Inflammatory macrophage (primary cell): ENCODE measurements around the gene CA5A.
"Not testable (repeated sequence)": the region's sequence is repeated elsewhere in the genome, so short reads cannot be mapped to it uniquely, and the experiment has no call there.

Experiments
- DNase-seq, 2 donors: peaks; one replicate each; pipeline ENCODE4 v3.0.0-alpha.2; 2020 to 2022

Gene CA5A

DNA sequence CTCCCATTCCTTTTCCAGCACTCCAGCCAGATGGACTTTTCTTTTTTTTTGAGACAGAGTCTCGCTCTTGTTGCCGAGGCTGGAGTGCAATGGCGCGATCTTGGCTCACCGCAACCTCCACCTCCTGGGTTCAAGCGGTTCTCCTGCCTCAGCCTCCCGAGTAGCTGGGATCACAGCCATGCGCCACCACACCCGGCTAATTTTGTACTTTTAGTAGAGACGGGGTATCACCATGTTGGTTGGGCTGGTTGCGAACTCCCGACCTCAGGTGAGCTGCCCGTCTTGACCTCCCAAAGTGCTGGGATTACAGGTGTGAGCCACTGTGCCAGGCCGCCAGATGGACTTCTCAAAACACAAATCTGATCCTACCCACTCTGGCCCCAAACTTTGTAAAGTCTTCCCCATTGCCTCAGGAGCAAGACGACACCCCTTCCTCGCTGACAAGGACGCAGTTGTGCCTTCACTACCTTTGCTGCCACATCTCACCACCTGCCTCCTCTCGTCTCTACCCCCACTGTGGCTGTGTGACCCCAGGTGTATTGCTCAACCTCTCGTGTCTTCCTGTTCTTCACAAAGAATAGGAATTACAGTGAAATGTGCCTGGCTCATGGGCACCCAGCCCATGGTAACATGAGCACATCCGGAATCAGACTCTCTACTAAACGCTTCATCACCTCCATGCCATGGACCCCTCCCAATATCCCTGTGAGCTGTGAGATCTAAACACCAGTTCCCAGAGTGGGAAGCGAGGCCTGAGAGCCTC lies 11.2 kb upstream of the CA5A start:
- no peak for DNase-seq

DNA sequence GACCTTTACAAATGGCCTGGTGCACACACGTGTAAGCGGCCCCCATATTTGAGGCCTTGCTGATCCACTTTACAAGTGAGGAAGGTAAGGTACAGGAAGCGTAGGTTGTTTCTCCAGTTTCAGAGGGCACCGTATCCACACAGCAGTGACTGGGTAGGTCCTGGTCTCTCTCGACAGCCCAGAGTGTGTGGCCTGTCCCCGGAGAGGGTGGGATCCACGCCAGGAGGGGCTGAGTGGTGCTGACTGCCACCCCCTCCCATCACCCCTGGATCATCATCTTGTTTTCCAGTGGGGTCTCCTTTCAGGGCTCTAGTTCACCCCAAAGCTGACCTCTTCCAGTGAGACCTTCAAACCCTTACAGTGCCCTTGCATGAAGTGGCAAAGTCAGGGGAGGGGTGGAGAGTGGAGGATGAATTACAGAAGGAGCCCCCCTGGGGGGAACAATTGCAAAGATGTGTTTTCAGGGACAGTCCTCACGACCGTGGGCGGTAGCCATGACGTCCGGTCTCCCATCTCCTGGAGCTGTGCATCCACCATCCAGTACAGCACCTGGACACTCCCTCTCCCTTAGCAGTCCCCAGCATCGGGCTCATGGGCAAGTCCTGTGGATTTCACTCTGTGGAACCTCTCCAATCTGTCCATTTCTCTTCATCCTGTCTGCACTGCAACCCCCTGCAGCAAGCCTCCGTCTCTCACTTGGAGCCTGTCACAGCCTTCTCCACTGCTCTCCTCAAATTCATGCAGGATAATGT lies 10.4 kb upstream of the CA5A start:
- DNase-seq: no peak

DNA sequence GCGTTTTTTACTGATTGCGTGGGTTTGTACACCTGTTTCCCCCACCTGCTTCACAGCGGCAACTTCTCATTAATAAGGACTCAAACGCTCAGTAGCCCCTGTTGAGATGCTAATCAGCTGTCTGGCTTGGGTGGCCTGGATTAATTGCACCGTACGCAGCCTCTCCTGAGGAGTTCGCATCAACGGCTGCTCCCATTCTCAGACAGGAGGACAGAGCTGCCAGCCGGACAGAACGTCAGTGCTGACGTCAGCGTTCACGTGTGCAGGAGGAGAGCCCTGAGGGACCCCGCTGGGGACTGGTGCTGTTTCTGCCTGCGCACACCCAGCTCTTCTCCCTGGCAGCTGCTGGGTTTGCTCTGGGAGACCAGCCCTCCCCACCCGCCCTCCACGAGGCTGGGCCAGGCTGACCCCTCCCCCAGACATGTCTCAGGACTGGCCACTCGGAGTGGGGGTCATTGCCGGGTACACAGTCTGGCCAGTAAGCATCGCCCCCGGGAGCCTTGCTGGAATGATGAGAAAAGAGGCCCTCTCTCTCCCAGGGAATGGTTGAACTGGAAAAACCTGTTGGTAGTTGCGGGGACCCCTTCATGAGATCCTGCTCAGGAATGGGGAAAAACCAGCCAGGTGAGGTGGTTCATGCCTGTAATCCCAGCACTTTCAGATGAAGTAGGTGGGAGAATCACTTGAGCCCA lies 9.2 kb upstream of the CA5A start:
- no peak for DNase-seq

DNA sequence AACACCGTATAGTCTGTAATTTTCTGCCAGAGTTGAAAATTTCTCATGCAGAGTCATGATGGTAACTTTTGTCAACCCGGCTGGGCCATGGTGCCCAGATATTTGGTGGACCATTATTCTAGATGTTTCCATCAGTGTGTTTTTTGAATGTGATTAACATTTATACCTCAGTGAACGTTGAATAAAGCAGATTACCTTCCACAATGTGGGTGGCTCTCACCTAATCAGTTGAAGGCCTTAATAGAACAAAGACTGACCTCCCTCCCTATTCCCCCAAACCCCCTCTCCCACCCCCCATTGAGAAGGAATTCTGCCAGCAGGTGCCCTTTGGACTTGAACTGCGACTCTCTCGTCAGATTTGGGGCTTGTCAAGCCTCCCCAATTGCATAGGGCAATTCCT lies 6.4 kb upstream of the CA5A start:
- DNase-seq: no peak

DNA sequence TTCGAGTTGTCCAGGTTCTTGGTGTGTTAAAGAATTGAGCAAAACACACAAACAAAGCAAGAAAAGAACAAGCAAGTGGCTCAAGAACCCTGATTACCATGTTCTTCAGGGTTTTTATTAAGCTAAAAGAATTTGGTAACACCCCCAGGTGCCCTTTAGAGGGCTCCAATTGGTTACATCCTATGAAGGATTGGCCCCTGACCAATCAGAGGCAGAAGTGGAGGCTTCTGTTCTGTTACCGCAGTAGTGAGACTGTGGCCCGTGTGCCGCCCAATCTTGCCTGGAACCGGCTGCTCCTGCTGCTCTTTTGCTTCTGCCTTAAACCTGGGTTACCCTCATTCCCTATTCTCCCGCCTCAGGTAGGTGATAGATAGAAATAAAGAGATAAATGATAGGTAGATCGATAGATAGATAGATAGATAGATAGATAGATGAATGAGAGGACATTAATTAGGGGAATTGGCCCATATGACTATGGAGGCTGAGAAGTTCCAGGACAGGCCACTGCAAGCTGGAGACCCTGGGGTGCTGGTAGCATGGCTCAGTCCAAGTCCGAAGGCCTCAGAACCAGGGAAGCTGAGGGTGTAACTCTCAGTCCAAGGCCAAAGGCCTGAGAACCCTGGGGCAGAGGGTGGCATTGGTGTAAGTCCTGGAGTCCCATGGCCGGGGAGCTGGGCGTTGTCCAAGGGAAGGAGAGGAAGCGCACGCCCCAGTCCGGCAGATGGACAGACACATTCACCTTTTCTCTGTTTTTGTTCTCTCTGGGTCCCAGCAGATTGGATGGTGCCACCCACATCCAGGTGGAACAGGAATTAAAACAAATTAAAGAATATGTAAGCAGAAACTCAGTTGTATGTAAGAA lies 3.5 kb upstream of the CA5A start:
- DNase-seq: no peak

DNA sequence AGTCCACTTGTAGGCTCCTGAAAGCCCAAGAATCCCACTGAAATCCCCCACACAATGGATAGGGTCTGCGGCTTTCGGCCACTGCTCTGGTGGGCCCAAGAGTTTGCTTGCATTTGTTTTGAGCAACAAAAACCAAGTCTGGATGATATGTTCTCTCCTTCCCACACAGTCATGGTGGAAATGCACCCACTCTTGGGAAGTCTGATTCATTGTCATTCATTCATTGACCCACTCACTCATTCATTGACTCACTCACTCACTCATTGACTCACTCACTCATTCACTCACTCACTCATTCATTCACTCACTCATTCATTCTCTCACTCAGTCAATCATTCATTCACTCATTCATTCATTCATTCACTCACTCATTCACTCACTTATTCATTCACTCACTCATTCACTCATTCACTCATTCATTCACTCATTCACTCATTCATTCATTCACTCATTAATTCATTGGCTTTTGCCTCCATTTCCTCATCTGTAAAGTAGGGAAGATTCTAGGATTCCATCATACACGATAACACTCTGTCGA lies 2.2 kb upstream of the CA5A start:
- DNase-seq: no peak

DNA sequence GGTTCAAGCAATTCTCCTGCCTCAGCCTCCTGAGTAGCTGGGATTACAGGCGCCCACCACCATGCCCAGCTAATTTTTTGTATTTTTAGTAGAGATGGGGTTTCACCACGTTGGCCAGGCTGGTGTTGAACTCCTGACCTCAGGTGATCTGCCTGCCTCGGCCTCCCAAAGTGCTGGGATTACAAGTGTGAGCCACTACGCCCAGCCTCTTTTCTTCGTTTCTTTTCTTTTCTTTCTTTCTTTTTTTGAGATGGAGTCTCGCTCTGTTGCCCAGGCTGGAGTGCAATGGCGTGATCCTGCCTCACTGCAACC lies 858 bp upstream of the CA5A start:
- not testable (repeated sequence) for DNase-seq

DNA sequence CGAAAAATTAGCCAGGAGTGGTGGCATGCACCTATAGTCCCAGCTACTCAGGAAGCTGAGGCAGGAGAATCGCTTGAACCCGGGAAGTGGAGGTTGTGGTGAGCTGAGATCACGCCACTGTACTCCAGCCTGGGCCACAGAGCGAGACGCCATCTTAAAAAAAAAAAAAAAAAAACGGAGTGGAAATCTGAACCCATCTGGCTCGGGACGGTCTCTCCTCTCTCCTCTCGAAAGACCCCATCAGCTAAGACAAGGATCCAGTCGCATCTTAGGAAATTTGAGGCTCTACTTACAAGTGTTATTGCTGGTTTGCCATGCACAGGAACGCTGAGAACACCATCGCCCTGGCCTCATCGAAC lies 334 bp downstream of the CA5A start:
- DNase-seq: not testable (repeated sequence)

DNA sequence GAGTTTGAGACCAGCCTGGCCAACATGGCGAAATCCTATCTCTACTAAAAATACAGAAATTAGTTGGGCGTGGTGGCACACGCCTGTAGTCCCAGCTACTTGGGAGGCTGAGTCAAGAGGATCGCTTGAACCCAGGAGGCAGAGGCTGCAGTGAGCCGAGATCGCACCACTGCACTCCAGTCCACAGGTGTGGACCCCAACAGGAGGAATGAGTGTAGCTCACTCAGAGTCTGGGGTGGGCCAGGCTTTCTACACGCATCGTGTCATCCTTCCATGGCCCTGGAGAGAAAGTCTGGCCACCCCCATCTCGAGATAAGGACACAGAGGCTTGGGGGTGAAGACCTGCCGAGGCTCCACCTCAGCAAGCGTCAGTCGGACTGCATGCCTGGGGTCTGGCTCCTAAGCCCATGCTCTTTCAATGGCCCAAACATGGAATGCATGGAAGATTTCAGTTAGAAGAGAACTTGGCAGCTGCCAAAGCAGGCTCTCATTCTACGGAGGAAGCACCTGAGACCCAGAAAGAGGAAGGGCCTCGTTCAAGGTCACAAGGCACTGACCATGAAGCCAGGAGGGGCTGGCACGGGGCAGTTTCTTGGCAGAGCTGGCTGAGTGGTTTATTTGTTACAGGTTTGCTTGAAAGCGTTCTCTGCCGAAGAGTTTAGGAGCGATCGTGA lies 1.4 kb downstream of the CA5A start:
- DNase-seq: not testable (repeated sequence)

DNA sequence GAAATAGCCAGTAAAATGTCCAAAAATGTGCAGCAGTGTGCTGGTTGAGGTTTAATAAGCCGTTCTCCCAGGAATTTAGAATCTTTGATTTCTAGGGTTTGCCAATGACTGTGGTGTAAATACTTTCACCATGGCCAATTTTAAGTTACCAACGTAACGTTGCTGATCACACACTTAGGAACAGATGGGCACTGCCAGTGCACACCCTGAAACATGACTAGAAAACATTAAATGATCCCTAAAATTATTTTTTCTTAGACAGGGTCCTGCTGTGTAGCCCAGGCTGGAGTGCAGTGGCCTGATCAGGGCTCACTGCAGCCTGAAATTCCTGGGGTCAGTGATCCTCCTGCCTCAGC lies 3.2 kb downstream of the CA5A start:
- no peak for DNase-seq

DNA sequence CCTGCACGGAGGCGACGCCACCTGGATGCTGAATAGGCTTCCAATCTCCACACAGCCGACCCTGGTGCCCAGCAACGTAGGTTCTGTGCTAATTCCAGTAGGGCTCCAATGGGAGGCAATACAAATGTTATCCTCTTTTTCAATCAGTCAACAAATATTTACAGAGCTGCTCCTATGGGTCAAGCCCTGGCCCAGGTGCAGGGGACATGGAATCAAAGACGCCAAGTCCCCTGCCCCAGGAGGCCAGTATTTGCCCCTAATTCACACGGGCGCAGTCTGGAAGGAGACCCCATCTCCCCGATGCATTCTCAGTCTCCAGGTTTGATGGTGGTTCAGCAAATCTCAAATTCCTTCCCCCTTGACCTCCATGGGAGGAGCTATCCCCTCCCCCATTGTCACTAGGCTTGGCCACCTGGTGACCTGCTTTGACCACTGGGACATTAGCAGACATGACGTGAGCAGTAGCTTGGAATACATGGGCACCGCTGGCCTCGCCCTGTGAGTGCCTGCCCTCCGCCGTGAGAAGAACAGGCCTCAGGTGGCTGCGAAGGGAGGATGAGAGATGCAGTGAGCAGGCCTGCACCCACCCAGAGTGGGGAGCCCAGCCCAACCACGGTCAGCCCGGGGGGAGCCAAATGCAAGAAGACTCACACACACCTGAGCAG lies 3.7 kb downstream of the CA5A start:
- not testable (repeated sequence) for DNase-seq

DNA sequence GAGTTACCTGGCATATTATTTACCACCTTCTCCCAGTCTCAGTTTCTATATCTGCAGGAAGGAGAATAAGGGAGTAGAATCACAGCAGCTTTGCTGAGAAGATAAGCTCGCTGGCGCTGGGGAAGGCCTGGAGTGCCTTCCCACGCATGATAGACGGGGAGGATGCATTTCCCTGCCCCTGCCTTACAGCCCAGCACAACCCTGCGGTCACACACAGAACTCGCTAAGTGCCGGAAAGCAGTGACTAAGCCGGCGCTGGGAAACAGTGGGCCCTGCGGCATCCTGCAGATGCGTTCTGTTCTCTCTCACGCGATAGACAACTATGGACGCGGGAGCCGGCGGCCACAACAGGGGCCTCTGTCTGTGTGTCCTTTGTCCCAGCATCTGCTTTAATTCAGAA lies 4.8 kb downstream of the CA5A start:
- DNase-seq: no peak

DNA sequence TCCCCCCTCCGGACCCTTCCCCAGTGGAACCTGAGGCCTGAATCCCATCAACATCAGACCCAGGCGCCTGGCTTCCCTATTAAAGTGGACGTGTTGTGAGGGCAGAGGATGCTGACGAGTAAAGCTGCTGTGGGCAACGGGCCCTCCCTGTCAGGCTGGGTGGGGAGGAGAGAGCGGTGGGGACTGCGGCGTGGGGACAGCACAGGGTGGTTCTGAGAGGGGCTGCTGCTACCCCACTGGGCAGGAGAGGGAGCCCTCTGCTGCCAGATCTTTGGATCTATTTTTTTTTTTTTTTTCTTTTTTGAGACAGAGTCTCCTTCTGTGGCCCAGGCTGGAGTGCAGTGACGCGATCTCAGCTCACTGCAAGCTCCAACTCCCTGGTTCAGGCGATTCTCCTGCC lies 5.9 kb downstream of the CA5A start:
- DNase-seq: peak; percentile 18 to 22

DNA sequence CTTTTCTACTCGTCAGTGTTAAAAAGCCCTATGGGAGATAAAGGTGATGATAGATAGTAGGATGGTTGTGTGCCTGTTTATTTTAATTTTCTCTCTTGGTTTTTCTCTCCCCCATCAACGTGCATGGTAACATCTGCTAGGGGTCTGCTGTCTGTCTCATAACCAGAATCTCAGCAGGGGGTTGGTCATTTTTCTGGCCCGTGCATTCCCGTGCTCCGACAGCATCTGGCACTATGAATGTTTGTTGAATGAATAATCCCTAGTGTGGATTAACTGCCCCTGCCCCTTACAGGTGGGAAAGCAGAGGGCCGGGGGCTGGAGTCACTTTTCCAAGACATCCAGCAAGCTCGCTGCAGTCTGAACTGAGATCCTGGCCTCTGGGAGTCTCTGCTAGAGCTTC lies 6.3 kb downstream of the CA5A start:
- no peak for DNase-seq

DNA sequence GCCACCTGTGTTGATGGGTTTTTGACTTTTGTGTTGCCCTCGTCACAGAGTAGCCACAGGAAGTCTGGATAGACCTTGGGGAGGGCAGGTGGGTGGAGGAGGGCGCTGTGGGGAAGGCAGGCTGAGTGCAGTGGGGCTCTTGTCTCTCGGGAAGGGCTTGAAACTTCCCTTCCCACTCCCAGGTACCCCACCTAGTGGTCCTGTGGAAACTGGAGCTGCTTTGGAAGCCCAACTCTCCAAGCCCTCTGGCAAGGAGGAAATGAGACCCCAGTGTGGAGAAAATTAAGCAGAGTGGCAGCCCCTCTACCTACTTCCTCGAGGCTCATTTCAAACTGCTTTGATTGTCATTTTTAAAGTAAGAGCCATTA lies 9.2 kb downstream of the CA5A start:
- DNase-seq: no peak

DNA sequence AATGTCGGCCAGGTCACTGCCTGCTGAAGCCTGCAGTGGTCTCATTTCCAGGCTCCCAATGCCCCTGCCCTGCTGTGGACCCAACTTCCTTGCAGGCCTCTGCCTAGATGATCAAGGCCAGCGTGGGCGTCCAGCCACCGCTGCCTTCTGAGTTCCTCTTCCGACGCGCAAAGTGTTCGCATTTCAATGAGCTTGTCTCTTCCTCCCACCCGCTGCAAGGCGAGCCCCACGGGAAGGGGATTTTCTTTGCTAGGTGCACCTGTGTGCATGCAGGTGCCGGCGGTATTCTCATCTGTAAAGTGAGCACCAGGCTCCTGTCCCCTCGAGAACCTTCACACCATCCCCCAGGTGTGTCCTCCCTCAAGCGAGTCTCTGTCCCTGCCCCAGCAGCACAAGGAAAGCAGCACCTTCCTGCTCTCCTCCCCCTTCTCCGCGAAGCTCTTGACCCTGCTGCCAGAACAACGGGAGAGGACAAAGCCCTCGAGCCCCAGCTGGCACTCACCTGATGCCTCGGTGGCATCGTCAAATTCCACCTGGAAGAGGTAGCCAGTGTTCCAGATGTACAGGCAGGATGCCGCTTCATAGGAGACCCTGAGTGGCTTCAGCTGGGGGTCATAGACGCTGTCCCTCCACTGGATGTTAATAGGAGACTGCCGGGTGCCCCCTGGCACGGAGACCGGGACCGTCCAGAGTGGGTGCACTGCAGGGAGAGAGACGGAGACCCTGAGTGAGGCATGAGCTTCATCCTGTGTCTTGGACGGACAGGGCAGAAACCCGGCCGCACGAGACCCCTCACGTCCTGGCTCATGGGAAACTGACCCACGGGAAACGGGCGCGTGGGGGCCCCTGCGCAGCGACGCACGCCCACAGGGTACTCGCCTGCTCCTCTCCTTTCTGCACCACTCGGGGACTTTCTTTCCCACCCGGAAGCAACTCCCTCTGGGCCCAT lies 9.8 kb downstream of the CA5A start:
- DNase-seq: peak; percentile 88 to 95

DNA sequence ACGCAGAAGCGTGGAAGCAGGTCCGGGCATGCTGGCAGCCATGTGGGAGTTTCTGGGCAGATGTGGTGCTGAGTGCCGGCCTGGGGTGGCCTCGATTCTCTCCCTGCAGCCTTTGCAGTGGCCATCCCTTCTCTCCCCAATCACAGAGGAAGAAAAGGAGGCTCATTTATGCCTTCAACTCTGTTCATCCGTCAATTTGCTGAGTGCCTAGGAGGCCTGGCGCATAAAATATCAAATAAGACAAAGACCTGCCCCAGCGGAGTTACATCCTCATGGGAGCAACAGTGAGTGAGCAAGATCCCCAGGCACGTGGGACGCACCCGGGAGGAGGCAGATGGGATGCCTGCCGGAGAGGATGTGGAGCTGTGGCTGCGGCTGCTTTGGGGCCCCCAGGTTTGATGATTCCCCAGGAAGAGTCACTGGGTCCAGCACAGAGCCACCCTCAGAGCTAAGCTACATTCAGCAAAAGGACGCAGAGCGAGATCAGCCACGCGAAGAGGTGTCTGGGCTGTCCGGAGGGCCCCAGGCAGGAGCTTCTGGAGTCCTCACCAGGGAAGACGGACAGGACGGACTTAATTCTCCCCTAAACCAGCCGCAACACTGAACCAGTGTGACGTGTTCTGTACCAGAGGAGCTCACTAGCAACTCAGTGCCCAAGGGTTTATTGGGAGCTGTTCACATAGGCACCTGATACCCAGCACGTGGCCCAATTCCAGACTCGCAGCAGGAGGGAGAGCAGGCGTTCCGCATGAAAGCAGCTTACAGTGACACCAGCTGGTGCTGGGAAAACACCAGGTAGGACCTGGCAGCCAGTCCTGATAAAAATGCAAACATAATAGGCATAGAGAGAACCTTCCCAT lies 11.3 kb downstream of the CA5A start:
- DNase-seq: no peak

DNA sequence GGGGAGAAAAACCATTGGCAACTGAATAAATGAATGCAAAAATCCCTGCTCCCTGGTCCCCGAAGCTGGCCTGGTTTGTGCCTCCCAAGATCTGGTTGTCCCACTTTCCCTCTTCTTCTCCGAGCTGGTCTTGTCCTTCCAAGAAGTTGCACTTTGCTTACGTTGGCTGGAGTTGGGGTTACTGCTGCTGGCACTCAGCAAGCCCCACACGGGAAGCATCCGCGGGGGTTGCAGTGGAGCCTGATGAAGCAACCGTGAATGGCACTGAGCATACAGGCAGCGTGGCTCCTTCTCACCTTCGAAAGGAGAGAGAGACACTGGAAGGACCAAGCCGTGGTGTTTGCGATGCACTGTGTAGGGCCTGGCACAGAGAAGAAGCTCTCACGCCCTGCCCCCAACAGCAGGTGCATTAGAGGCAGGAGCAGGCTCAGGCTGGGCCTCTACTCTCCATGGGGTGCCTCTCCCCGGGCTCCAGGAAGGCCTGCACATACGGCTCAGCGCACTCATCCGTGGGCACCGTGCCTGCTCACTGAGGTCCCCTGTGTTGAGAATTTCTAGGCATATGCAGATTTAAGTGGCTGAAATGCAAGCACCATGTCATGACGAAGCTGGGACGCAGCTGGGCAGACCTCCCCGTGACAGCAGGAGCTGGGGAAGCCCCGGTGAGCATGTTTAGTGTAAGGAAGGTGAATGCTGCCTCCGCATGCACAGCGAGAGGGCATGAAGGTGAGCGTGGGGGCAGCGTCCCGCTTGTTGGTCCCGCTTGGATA lies 12.1 kb downstream of the CA5A start:
- no peak for DNase-seq
